Skeletal muscle cell (primary cell): ENCODE data around the gene OSBPL9.
"Not testable (repeated sequence)": the region's sequence is repeated elsewhere in the genome, so short reads cannot be mapped to it uniquely, and the experiment has no call there.

ENCODE experiments used
- DNase-seq: peaks from one replicate; pipeline ENCODE4 v3.0.0-alpha.2; 2010; ENCODE audit warnings: low read depth
- H3K4me3 ChIP-seq: 2 replicates; pipeline ENCODE4 v1.5.1; 2011; ENCODE audit warnings: low read depth, mild to moderate bottlenecking, control low read depth, low read length, moderate library complexity

OSBPL9 gene

GRCh38 chr1:51631747-51632146, 14.9 kb downstream of the OSBPL9 start:
- no peak overlapping the region for H3K4me3 ChIP-seq
- no peak for DNase-seq

DNA sequence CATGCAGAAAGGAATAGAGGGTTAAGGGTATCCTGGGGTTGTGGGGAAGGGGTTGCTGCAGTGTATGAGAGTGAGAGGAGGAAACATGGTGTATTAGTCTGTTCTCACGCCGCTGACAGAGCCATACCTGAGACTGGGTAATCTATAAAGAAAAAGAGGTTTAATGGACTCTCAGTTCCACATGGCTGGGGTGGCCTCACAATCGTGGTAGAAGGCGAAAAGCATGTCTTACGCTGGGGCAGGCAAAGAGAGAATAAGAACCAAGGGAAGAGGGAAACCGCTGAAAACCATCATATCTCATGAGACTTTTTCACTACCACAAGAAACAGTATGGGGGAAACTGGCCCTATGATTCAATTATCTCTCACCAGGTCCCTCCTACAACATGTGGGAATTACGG, 17.7 kb downstream of the OSBPL9 start:
- H3K4me3 ChIP-seq = no peak overlapping the region

DNA sequence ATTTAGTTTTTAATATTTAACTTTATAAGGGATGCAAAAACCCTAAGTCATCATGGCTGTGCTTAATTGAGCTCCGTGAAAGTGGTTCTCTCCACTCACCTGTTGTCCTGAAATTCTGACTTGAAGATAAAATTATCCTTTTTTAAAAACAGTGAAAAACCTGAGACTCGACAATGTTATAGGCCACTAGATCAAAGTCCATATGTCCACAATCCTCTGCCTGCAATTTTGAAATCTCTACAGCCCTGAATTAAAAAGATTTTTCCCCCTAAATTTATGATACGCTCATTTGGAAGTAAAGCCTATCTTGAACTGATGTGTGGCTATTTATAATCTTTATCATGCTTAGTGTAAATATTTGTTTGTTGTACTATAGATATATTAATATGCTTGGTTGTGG, 18.7 kb downstream of the OSBPL9 start:
- H3K4me3 ChIP-seq = no peak overlapping the region
- DNase-seq = no peak

More for the DNA sequence above, 17.7 kb downstream of the OSBPL9 start:
- DNase-seq = no peak

DNA sequence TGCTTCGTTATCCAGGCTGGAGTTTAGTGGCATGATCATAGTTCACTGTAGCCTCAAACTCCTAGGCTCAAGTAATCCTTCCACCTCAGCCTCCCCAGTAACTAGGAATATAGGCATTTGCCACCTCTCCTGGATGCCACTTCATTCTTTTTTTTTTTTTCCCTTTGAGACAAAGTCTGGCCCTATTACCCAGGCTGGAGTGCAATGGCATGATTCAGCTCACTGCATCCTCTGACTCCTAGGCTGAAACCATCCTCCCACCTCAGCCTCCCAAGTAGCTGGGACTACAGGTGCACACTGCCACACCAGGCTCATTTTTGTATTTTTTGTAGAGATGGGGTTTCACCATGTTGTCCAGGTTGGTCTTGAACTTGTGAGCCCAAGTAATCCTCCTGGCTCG, 19.3 kb downstream of the OSBPL9 start:
- no peak overlapping the region for H3K4me3 ChIP-seq
- no peak for DNase-seq

- peak; percentile 75 for DNase-seq
- no peak overlapping the region for H3K4me3 ChIP-seq
Measured at GRCh38 chr1:51636764-51637522, 20.1 kb downstream of the OSBPL9 start.

DNA sequence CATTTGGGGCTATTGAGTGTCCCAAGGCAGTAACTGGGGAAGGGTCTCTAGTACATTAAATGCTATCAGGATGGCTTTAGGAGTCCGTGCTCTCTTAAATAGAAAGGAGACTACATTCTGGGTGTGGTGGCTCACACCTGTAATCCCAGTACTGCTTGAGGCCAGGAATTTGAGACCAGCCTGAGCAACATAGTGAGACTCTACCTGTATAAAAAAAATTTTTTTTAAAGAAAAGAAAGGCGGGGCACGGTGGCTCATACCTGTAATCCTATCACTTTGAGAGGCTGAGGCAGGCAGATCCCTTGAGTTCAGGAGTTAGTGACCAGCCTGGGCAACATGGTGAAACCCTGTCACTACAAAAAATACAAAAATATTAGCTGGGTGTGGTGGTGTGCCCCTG, 21.5 kb downstream of the OSBPL9 start:
- no peak overlapping the region for H3K4me3 ChIP-seq
- no peak for DNase-seq

DNA sequence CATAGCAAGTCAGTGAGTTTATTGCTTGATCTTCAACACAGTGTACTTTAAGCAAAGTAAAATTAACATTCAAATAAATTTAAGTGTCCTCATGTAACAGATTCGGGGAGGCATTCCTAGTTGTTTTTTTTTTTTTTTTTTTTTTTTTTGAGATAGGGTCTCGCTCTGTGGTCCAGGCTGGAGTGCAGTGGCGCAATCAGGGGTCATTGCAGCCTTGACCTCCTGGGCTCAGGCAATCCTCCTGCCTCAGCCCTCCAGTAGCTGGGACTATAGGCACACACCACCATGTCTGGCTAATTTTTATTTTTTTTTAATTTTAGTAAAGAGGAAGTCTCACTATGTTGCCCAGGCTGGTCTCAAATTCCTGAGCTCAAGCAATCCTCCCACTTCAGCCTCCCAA, 22.8 kb downstream of the OSBPL9 start:
- no peak for DNase-seq
- H3K4me3 ChIP-seq = no peak overlapping the region

DNA sequence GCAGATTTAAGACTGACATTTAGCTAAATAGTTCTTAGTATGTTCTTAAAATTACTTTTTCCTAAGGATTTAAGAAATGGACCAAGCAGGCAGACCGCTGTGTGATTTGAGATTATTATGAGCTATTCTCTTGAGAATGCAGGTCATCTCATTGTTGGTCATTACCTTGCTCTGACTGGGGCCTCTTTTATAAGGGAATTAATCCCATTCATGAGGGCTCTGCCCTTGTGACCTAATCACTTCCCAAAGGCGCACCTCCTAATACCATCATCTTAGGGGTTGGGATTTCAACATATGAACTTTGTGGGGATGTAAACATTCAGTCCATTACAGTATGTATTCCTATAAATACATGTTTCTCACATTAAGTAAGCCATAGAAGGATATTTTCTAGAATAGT, 24.2 kb downstream of the OSBPL9 start:
- DNase-seq = no peak
- H3K4me3 ChIP-seq = no peak overlapping the region

GRCh38 chr1:51642739-51643142, 25.8 kb downstream of the OSBPL9 start:
- no peak overlapping the region for H3K4me3 ChIP-seq
- peak; percentile 90 for DNase-seq

DNA sequence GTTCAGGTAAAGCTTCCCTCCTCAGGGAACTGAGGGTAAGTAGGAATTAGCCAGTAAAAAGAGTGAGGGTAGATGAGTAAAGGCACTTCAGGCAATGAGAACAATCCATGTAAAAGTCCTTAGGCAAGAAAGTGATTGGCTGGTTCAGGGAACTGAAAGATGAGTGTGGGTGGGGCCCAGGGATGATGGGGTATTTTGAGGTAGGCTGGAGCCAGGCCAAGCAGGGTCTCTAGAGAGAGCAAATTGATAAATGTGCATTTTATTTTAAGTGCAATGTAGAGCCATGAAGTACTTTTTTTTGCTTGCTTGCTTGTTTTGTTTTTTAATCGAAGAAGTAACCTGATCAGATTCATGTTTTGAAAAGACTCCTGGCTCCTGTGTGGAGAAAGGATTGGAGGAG, 26.5 kb downstream of the OSBPL9 start:
- DNase-seq = no peak
- H3K4me3 ChIP-seq = no peak overlapping the region

DNA sequence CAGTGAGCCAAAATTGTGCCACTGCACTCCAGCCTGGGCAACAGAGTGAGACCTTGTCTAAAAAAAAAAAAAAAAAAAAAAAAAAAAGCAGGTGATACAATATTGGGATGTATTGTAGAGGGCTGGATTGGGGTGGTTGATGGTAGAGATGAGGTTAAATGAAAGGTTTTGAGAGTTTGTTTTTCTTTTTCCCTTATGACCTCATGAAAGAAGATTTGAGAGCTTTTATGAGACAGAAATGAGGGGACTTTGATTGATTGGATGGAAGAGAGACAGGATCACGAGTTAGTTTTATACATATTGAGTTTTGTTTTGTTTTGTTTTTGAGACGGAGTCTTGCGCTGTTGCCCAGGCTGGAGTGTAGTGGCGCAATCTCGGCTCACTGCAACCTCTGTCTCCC, 27.1 kb downstream of the OSBPL9 start:
- no peak for DNase-seq
- no peak overlapping the region for H3K4me3 ChIP-seq

DNA sequence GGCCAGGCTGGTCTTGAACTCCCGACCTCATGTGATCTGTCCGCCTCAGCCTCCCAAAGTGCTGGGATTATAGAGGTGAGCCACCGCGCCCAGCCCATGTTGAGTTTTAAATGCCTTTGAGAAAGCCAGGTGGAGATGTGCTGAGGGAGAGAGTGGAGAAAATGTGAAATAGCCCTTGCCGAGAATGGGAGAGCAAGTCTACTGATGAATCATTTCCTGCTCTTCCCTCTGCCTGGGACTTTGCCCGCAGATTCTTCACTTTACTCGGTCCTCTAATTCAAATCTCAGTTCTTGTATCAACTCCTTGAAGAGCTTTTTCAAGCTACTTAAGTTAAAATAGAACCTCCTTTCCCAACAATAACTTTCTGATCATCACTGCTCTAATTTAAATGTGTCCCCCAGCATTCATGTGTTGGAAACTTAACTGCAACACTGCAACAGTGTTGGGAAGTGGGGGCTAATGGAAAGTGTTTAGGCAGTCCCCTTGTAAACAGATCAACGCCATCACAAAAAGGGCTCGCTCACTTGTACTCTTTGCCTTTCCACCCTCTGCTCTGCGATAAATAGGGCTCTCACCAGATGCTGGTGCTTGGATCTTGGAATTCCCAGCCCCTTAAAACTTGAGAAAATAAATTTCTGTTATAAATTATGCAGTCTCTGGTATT, 27.8 kb downstream of the OSBPL9 start:
- DNase-seq = peak; percentile 52
- no peak overlapping the region for H3K4me3 ChIP-seq

DNA sequence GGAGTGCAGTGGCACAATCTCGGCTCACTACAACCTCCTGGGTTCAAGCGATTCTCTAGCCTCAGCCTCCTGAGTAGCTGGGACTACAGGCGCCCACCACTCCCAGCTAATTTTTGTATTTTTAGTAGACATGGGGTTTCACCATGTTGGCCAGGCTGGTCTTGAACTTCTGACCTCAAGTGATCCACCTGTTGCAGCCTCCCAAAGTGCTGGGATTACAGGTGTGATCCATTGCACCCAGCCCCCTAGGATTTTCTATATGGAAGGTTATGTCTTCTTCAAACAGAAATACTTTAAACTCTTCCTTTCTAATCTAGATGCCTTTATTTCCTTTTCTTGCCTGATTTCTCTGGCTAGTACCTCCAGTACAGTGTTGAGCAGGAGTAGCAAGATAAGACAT, 29.7 kb downstream of the OSBPL9 start:
- DNase-seq, H3K4me3 ChIP-seq: not testable (repeated sequence)

- peak; percentile 73 for DNase-seq
- H3K4me3 ChIP-seq = no peak overlapping the region
Measured at GRCh38 chr1:51648180-51649109, 31.6 kb downstream of the OSBPL9 start.

- H3K4me3 ChIP-seq = no peak overlapping the region
- no peak for DNase-seq
Measured at GRCh38 chr1:51649593-51650091, 32.8 kb downstream of the OSBPL9 start.

GRCh38 chr1:51650198-51650597, 33.3 kb downstream of the OSBPL9 start:
- H3K4me3 ChIP-seq = no peak overlapping the region
- no peak for DNase-seq

DNA sequence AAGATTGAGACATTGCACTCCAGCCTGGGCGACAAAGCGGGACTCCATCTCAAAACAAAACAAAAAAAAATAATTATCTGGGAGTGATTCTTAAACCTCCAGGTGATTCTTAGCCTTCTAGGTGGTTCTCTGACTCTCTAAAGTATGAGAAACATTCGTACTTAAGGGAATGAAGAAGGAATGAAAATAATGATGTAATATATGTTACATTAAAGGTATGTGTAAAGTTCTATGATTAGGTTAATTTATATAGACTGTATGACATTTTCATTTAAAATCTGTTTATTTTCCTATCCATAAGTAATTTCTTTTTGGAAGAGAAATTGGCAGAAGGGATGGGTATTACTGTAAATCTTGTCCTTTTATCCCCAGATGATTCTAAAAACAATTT, 34.7 kb downstream of the OSBPL9 start:
- no peak for DNase-seq

GRCh38 chr1:51652599-51652998, 35.7 kb downstream of the OSBPL9 start:
- H3K4me3 ChIP-seq = no peak overlapping the region
- no peak for DNase-seq

More for the DNA sequence above, 34.7 kb downstream of the OSBPL9 start:
- no peak overlapping the region for H3K4me3 ChIP-seq

GRCh38 chr1:51653127-51653526, 36.2 kb downstream of the OSBPL9 start:
- no peak overlapping the region for H3K4me3 ChIP-seq
- no peak for DNase-seq

- DNase-seq = no peak
- no peak overlapping the region for H3K4me3 ChIP-seq
Measured at GRCh38 chr1:51654000-51654399, 37.1 kb downstream of the OSBPL9 start.
